ENCODE data around the gene BTBD10.

DNA sequence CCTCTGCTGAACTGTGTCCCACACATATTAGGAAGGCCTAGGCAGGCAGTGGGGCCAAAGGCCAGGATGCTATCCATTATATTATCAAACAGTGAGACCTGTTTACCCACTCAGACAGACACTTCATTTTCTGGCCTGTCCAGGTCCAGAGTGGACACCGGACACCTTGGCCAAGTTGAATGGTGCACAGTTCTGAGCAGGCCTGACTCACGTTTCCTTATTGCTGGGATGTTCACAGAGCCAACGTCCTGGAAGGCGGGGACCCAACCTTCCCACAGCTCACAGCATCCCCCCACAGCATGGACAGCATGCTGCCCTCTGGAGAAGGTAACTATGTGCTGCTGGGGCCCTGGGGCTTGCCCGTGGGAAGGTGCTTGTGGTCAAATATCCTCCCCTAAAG lies 86.6 kb downstream of the BTBD10 start:
- TF ChIP-seq CTCF (IDR thresholded peaks at IDR 0.05) (no peak), POLR2A (IDR thresholded peaks at IDR 0.05) (no peak)

All from adrenal gland (tissue), 5 donors.